Mesothelial cell of epicardium (in vitro differentiated cells): ENCODE measurements around the gene ZNF224. TPM values are rescaled to one million over a fixed set of nuclear protein-coding genes. Genes with fewer than 3 reads are reported as not detected.

Source experiments
- DNase-seq, 2 experiments: peaks; one replicate each; pipeline ENCODE4 v3.0.0; 2021; ENCODE audit warnings: low spot score in 2 of 2; ENCODE audit not compliant: unreplicated experiment in 2 of 2
- H3K27ac Mint-ChIP-seq: 2 replicates; pipeline ENCODE4 v1.8.0; 2021; ENCODE audit warnings: mixed read lengths
- H3K27me3 Mint-ChIP-seq: 2 replicates; pipeline ENCODE4 v1.8.0; 2021; ENCODE audit warnings: low read depth, mixed read lengths
- H3K36me3 Mint-ChIP-seq: 2 replicates; pipeline ENCODE4 v1.8.0; 2021; ENCODE audit warnings: mixed read lengths
- H3K4me1 Mint-ChIP-seq: 2 replicates; pipeline ENCODE4 v1.8.0; 2021; ENCODE audit warnings: mixed read lengths
- H3K4me3 Mint-ChIP-seq: 2 replicates; pipeline ENCODE4 v1.8.0; 2021; ENCODE audit warnings: mild to moderate bottlenecking, moderate library complexity, mixed read lengths
- H3K9me3 Mint-ChIP-seq: 2 replicates; pipeline ENCODE4 v1.8.0; 2021; ENCODE audit warnings: mixed read lengths
- total RNA-seq: library from RNA; stranded (reverse); gene quantifications from 3 replicates; pipeline ENCODE4 v1.2.1, GENCODE V29; 2021
- TF ChIP-seq, protein P1 (sequence below): fragments of 200-600 bp; sonication (generic); IDR thresholded peaks from one replicate; pipeline ENCODE4 v1.5.0; 2021; ENCODE audit warnings: antibody characterized with exemption; ENCODE audit not compliant: unreplicated experiment

The ZNF224 gene
- total RNA-seq, 1 donor from 2014 or later, result 39.1 TPM

DNA sequence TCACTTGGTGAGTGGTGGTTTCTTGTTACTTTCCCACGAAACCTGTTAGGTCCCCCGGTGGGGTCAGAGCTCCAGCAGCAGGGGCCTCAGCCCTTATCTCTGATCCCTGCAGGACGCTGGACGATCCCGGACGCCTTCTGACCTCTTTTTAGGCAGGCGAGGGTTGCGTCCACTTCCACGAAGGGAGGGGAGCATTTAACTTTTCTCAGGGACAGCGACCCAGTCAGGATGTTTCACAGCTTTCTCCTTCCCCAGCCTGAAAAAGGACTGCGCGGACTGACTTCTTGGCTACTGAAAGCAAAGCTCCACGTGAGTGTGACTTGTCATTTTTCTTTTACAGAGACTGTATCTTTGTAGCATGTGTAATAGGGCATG lies 47.9 kb downstream of the ZNF224 start:
- peaks cover 5% of the 10 kb centered on the region for H3K9me3 Mint-ChIP-seq
- H3K4me3 Mint-ChIP-seq, result peak overlapping the region; percentile 96
- no peaks in the 10 kb centered on the region for H3K27me3 Mint-ChIP-seq
- peaks cover 12% of the 10 kb centered on the region for H3K36me3 Mint-ChIP-seq
- TF ChIP-seq, protein P1, sequence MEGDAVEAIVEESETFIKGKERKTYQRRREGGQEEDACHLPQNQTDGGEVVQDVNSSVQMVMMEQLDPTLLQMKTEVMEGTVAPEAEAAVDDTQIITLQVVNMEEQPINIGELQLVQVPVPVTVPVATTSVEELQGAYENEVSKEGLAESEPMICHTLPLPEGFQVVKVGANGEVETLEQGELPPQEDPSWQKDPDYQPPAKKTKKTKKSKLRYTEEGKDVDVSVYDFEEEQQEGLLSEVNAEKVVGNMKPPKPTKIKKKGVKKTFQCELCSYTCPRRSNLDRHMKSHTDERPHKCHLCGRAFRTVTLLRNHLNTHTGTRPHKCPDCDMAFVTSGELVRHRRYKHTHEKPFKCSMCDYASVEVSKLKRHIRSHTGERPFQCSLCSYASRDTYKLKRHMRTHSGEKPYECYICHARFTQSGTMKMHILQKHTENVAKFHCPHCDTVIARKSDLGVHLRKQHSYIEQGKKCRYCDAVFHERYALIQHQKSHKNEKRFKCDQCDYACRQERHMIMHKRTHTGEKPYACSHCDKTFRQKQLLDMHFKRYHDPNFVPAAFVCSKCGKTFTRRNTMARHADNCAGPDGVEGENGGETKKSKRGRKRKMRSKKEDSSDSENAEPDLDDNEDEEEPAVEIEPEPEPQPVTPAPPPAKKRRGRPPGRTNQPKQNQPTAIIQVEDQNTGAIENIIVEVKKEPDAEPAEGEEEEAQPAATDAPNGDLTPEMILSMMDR, result no peak
- H3K4me1 Mint-ChIP-seq, result peaks cover 21% of the 10 kb centered on the region
- H3K27ac Mint-ChIP-seq, result peak overlapping the region; percentile 87
- DNase-seq, result no peak

DNA sequence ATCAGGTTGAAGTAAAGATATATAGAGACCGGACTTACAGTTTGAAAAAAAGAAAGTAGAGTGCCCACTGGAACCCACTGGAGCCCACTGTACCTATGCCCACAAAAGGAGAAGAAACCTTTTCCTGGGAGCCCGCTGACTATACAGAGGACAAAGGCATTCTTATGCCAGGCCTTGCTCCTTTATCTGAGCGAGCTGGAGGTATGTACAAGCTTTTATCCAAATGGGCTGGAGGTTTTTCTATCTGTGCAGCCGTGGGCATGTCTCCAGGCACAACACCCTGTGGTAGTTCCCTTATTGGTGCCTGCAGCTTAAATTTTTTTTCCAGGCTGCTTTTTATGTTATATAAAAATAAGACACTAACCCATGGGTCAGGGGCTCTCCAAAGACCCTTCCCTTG lies 55.6 kb downstream of the ZNF224 start:
- peaks cover 59% of the 10 kb centered on the region for H3K36me3 Mint-ChIP-seq
- TF ChIP-seq, protein P1, result no peak
- no peaks in the 10 kb centered on the region for H3K4me1 Mint-ChIP-seq
- no peak overlapping the region for H3K4me3 Mint-ChIP-seq
- peaks cover 10% of the 10 kb centered on the region for H3K9me3 Mint-ChIP-seq
- no peak overlapping the region for H3K27ac Mint-ChIP-seq
- no peaks in the 10 kb centered on the region for H3K27me3 Mint-ChIP-seq
- DNase-seq, result no peak

DNA sequence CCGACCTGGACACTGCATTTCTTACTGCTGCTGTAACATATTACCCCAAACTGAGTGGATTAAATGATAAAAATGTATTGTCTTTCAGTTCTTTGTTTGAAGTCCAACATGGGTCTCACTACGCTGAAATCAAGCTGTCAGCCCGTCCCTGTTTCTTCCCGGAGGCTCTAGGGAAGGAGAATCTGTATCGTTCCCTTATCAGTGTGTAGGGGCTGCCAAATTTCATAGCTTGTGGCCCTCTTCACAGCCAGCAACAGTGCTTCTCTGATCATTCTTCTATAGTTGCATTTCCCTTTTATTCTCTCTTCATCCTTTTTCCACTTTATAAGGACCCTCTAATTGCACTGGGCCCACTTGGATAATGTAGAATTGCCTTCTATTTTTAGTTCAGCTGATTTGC lies 57.3 kb downstream of the ZNF224 start:
- Mint-ChIP-seq H3K4me1 (no peaks in the 10 kb centered on the region), H3K27me3 (no peaks in the 10 kb centered on the region), H3K9me3 (peaks cover 17% of the 10 kb centered on the region), H3K4me3 (no peak overlapping the region), H3K27ac (no peak overlapping the region), H3K36me3 (peaks cover 61% of the 10 kb centered on the region)
- DNase-seq, result no peak
- TF ChIP-seq, protein P1, result no peak

DNA sequence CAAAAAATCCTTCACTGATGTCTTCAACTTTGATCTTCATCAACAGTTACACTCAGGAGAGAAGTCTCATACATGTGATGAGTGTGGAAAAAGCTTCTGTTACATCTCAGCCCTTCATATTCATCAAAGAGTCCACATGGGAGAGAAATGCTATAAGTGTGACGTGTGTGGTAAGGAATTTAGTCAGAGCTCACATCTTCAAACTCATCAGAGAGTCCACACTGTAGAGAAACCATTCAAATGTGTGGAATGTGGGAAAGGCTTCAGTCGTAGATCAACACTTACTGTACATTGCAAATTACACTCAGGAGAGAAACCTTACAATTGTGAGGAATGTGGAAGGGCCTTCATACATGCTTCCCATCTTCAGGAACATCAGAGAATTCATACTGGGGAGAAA lies 62.3 kb downstream of the ZNF224 start:
- TF ChIP-seq, protein P1, result no peak
- no peak overlapping the region for H3K4me3 Mint-ChIP-seq
- no peak overlapping the region for H3K27ac Mint-ChIP-seq
- H3K9me3 Mint-ChIP-seq, result peaks cover 45% of the 10 kb centered on the region
- H3K36me3 Mint-ChIP-seq, result peaks cover 63% of the 10 kb centered on the region
- DNase-seq, result no peak
- no peaks in the 10 kb centered on the region for H3K27me3 Mint-ChIP-seq
- no peaks in the 10 kb centered on the region for H3K4me1 Mint-ChIP-seq

Other genes starting within 250 kb of the ZNF224 start
- gene ZNF404, start 210.4 kb upstream of the ZNF224 start, total RNA-seq, result 8.0 to 8.3 TPM (median 8.2 TPM) in 3 replicates
- gene ZNF45, start 159.1 kb upstream of the ZNF224 start, total RNA-seq, result 20.8 to 21.8 TPM (median 21.1 TPM) in 3 replicates
- 11.2 to 13.5 TPM (median 13.0 TPM) in 3 replicates for gene ZNF221, start 143.1 kb upstream of the ZNF224 start, total RNA-seq
- gene ZNF155, start 110.2 kb upstream of the ZNF224 start, total RNA-seq, result 13.4 to 14.2 TPM (median 14.1 TPM) in 3 replicates
- 4.0 to 4.5 TPM (median 4.5 TPM) in 3 replicates for gene ZNF230, start 91.4 kb upstream of the ZNF224 start, total RNA-seq
- gene ZNF222, start 69.0 kb upstream of the ZNF224 start, total RNA-seq, result 7.6 to 8.1 TPM (median 7.8 TPM) in 3 replicates
- 9.2 to 10.3 TPM (median 9.9 TPM) in 3 replicates for gene ZNF223, start 42.3 kb upstream of the ZNF224 start, total RNA-seq
- 5.0 to 5.6 TPM (median 5.3 TPM) in 3 replicates for gene ZNF284, start 22.2 kb upstream of the ZNF224 start, total RNA-seq
- gene ZNF225, start 19.0 kb downstream of the ZNF224 start, total RNA-seq, result 7.2 to 7.9 TPM (median 7.4 TPM) in 3 replicates
- 18.9 to 19.5 TPM (median 19.3 TPM) in 3 replicates for gene ZNF234, start 47.2 kb downstream of the ZNF224 start, total RNA-seq
- 36.2 to 38.2 TPM (median 38.2 TPM) in 3 replicates for gene ZNF226, start 70.7 kb downstream of the ZNF224 start, total RNA-seq
- 29.9 to 31.8 TPM (median 29.9 TPM) in 3 replicates for gene ZNF227, start 118.2 kb downstream of the ZNF224 start, total RNA-seq
- 2.6 to 3.9 TPM (median 3.1 TPM) in 3 replicates for gene ZNF233, start 165.5 kb downstream of the ZNF224 start, total RNA-seq
- 12.5 to 14.0 TPM (median 13.2 TPM) in 3 replicates for gene ZNF235, start 210.7 kb downstream of the ZNF224 start, total RNA-seq